ENCODE results near the gene HS3ST3B1.

Gene HS3ST3B1

DNA sequence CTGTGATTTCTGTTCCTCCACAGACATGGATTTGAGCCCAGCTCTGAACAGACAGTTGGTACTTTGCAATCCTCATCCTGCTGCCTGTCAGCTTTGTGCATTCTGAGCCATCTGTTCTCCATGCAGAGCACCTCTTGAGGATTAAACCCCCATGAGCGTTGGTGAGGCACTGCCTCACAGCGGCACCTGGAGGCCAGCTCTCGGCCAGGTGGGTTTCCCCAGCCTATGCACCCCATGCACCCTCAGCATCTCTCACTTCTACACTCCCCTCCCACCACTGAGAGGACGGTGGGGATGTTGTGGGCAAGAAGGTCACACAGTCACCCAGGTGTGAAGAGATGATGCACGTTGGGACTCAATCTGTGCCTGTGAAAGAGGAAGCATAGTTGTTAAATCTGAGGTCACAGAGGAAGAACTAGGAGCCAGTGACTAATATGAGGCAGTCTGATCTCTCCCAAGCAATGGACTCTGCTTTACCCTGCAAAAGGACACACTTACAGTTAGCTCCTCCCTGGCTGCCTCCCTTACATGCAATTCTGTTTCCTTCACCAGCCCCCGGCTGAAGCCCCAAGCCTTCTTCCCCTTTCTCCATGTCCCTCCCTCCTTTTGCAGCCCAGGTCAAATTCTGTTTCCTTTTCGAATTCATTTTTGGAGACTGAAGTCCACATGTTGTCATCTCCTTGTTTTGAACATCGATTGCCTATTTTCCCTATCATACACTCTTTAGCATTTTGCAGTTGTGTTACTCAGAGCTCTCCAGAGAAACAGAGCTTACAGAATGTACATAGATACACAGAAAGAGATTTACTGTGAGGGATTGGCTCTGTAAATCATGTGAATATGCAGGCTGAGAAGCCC lies 58.5 kb downstream of the HS3ST3B1 start:
- no peak for DNase-seq

DNA sequence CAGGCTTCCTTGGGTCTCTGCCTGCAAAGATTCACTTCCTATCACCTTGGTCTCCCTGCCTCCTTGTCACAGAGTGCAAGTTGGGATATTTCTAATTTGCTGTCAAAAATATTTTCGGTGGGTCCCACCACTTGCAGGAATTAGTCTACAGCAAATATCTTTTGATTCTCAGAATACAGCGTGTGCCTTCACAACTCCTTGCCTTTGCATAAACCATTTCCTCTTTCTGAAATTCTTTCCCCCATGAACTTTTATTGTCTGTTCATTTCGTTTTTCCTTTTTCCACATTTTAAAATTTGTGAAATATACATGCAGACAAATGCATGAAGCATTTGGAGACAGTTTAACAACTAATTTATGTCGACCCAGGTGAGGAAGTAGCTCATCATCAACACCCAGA lies 60.0 kb downstream of the HS3ST3B1 start:
- DNase-seq, result no peak

DNA sequence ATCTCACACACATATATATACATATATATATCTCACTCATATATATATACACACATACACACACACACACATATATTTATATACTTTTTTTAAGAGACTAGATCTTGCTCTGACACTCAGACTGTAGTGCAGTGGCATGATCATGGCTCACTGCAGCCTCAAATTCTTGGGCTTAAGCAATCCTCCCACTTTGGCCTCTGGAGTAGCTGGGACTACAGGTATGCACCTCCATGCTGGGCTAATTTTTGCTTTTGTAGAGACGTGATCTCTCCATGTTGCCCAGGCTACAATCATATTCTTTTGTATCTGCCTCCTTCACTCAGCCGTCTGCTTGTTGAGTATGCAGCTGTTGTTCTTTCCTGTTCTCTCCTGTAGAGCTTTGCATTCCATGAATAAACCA lies 60.6 kb downstream of the HS3ST3B1 start:
- DNase-seq, result no peak

DNA sequence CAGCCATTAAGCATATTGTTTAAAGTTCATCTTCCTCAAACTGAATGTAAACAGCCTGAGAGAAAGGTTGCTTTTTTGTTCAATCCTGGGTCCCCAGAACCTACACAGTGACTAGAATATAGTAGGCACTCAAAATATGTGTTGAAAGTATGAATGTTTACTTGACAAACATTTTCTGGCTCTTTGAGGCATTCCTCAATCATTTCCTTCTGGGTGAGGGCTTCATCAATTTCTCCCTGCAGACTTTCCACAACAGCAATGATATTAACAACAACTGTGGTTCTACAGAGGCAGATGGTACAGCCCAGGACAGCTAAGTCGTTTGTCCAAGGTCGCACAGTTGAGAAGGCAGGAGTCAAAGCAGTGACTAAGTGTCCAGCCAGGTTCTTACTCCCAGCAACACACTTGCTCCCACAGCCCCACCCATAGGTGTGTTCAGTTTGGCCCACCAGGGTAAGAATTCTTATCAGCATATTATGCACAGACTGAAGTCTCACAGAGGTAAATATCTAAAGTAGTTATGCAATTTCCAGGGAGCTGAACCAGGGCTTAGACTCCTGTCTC lies 61.1 kb downstream of the HS3ST3B1 start:
- no peak for DNase-seq

DNA sequence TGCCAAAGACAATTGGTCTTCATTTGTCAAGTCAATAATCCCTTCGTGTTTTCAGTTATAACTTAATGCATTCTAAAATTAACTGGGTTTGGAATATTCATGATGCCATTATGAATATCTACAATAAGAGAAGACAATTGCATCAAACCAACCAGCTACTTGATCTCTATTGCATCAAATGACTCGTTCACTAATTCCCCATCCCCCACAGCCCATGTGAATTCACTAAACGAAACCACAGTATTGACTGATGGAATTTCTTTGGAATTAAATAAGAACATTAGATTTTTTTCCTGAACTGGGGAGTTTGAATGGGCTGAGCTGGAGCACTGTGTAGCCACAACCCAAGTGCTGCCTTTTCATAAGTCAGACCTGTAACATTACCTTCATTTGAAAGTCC lies 65.3 kb downstream of the HS3ST3B1 start:
- no peak for DNase-seq

DNA sequence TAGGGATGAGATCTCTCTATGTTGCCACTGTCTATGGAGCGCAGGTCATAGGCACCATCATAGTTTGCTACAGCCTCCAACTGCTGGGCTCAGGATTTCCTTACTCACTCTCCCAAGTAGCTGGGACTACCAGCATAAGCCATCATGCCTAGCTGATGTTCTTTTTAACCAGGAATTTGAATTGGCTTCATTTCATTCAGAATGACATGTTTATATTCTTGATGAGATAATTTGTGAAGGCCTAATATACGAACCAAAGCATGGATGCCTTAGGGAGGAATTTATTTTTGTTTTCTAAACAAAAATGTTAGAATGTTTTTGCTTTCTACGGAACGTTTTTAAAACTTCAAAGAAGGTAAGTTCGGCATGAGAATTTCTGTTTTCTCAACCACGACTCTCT lies 71.6 kb downstream of the HS3ST3B1 start:
- no peak for DNase-seq

DNA sequence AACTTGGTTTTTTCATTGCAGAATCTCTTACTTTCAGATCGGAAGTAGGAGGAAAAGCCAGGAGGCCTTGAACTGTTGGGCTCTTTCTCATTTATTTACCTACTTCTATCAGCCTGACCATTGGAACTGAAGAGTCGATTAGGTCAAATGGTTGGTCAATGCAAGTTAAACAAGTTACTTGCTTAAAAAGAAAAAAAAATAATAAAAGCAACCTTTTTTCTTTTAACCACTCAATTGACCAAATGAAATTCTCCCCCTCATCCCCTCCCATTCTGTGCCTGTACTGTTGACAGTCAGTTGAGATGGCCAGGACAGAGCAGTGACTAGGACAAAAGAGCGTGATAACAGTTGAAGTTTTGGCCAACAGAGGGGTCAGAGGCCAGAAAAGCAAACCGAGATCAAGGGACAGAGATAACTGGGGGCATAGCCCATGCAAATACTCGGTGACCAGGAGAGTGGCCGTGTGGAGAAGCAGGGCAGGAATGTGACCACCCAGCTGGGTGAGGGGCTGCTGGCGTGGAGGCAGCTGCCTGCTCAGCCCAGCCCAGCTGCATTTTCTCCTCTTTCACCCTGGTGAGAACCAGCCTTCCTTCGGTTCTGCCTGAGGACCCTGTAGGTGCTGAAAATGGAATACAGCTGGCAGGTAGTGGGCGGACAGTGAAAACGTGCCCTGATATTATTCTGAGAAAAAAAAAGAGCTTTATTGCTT lies 72.2 kb downstream of the HS3ST3B1 start:
- DNase-seq, result no peak

DNA sequence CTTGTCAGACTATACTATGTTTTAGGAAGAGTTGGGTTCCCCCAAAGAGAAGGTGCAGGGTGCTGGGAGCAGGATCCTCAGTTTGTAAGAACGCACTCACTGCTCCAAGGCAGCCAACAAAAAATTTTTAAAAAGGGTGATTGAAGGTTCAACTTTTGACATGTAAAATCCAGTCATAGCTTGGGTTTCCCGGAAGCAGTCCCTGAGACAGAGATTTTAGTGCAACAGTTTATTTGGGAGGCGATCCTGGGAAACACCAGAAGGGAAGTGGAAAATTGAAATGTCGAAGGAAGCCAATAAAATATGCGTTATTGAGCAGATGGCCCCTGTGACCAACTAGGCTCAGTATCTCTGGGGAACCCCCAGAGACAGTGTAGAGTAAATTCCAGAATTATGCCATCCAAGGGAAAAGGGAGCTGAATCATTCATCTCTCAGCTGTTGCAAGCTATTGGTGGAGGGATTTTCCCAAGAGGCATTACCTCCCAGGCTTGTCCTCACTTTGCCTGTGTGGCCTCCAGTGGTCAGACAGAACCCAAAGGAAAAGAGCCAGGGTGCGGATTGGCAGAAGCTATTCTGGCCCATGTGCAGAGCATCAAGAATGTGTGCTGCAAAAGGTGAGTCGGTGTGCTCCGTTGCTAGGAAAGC lies 72.9 kb downstream of the HS3ST3B1 start:
- DNase-seq, result no peak

DNA sequence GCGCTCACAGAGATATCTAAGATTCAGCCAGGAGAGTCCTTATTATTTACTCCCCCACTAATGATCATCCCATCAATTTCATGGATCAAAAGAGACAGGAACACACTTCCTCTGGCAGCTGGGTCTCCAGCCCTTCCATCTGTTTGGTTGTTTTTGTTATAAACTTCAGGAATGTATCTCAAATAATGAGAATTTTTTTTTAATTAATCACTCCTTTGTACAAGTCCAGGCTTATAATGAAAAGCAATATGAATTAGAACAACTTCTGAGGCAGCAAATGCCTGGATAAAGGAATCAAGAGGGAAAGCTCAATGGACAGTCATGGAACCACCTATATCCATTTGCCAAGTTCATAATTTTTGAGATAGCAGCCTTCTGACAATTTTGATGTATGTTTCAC lies 73.4 kb downstream of the HS3ST3B1 start:
- no peak for DNase-seq

DNA sequence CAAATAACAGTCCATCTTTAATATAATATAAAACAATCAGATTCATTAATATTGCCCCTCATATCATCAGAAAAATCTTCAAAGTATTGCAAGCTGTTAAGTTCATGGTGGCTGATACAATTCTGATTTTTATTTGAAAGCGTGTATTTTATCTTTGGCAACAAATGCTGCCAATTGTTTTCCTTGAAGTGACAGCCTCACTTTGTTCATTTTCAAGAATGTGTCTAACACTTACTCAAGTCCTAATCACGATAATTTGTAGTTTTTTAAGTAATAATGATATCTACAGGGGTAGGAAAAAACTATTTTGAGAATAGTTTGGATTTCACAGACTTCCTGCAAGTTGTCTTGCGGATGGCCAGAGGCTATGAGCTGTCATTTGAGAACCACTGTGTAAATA lies 75.8 kb downstream of the HS3ST3B1 start:
- no peak for DNase-seq

DNA sequence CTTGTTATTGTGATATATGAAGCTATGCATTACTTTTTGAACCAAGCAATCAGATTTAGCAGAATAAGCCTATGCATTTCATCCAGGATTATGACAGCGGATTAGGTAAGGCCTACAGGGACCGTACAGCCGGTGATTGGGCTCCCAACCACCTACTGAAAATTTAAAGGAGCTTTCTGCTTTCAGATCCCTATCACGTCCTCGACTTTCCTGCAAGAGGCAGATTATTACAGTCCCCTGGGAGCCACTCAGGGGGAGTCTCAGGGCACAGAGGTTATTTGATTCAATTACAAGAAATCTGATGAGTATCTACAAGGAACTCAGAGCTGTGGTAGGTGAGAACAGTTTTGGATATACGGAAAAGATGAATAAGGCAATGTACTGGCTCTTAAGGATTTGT lies 80.7 kb downstream of the HS3ST3B1 start:
- no peak for DNase-seq

DNA sequence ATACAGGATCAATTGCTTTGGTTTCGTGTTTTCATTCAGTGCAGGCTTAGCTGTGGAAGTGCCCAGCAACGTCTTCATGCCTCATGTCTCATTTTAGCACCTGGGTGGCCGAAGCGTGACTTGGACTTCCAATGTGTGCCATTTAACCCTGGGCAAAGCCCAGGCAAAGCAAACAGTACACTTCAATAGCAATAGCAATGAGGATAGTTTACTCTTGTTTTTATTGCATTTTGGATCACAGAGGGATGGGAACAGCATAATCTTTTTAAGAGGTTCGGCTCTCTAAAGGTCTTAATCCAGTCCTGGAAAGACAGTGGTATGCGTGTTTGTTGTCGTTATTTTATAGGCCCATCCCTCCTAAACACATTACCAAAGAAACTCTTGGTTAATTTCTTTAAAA lies 86.2 kb downstream of the HS3ST3B1 start:
- DNase-seq, result no peak

DNA sequence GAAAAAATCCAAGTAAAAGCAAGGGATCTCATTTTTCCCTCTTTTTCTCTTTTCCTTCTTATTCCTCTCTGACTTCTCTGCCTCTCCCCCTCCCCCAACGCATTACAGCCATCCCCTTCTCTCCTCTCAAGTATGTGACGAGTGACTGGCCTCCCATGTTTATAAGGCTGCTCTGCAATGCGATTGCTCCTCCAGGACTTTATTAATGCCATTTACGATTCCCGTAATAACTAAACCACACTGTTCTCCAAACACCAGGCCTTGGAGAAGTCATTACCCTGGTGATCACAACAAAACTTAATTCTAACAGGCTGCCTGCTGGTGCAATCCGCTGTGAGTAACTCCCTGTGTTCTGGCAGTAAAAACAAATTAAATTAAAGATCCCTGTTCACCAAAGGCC lies 88.8 kb downstream of the HS3ST3B1 start:
- no peak for DNase-seq

DNA sequence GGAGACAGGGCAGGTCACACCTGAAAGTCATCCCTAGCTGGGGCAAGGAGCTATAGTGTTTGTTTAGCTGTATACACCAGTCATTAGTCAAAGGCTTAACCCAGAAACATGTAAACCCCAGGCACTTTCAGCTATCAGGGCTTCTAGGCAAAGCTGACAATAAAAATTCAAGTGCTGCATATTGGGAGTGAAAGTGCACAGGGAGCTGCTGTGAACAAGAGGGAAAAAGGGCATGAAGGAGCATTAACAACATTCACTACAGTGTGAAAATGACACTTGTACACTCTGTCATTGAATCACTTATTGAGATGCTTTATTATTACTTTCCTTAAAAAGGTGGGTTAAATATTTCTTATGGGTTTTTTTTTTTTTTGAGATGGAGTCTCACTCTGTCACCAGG lies 92.8 kb downstream of the HS3ST3B1 start:
- DNase-seq, result no peak

DNA sequence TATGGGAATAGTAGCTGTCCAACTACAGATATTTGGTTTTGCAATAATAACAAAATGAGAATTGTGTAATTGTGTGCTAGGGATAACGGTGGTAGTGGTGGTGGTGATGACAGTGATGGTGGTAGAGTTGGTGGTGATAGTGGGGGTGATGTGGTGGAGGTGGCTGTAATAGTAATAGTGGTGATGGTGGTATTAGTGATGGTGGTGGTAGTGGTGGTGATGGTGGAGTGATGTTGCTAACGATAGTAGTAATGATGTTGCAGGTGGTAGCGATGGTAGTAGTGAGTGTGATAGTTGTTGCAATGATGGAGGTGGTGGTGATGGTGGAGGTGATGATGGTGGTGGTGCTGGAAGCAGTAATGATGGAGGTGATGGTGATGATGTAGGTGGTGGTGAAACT lies 94.4 kb downstream of the HS3ST3B1 start:
- no peak for DNase-seq

DNA sequence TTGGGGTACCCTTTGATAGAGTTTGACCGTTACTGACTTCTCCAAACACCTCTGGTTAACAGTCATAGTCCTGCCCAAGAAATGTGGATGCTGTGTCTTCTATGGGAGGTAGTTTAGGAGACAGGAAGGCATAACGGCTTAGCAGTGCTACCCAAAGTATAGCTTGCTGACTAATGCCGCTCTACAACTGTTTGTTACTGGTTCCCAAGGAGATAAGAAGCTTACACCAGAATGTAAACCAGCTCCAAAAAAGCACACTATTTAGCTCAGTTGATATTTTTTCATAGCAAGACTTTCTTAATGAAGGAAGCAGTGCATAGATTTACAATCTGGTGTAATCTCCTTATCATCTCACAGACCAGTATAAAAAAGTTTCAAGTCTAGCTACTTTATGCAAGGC lies 95.7 kb downstream of the HS3ST3B1 start:
- no peak for DNase-seq

DNA sequence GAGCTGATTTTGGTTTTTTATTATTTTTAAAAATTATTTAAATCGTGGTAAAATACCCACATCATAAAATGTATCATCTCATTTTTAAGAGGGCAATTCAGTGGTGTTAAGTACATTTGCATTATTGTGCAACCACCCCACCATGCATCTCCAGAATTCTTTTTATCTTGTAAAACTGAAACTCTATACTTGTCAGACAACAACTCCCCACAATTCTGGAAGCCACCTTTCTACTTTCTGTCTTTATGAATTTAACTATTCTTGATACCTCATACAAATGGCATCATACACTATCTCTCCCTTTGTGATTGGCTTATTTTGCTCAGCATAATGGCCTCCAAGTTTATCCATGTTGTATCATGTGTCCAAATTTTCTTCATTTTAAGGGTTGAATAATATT lies 97.9 kb downstream of the HS3ST3B1 start:
- no peak for DNase-seq

All from activated T-cell treated with anti-CD3 and anti-CD28 coated beads for 4 hours (primary cell).